ENCODE measurements around the gene ANO6.

GRCh38 chr12:45411626-45412025 is 195.7 kb downstream of the ANO6 start:
- no peak for TF ChIP-seq EZH2 (IDR thresholded peaks at IDR 0.05; ENCODE audit: low read depth)
- TF ChIP-seq CTCF (conservative IDR thresholded peaks at IDR 0.05) = no peak
